ENCODE data around the gene CLIC6. TPM values are rescaled to one million over a fixed set of nuclear protein-coding genes. Genes with fewer than 3 reads are reported as not detected.

Gene CLIC6
- polyA plus RNA-seq, 3 donors = not detected

DNA sequence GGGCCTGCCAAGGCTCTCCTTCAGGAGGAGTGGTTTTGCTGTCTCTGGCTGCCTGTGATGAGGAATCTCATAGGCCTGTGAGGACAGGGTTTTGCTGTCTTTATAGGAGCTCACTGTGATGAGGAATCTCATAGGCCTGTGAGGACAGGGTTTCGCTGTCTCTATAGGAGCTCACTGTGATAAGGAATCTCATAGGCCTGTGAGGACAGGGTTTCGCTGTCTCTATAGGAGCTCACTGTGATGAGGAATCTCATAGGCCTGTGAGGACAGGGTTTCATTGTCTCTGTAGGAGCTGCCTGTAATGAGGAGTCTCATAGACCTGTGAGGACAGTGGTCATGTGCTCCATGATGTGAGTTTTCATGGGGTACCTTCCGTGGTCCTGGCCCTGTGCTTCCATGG, 29.0 kb downstream of the CLIC6 start:
- TF ChIP-seq, protein P1, sequence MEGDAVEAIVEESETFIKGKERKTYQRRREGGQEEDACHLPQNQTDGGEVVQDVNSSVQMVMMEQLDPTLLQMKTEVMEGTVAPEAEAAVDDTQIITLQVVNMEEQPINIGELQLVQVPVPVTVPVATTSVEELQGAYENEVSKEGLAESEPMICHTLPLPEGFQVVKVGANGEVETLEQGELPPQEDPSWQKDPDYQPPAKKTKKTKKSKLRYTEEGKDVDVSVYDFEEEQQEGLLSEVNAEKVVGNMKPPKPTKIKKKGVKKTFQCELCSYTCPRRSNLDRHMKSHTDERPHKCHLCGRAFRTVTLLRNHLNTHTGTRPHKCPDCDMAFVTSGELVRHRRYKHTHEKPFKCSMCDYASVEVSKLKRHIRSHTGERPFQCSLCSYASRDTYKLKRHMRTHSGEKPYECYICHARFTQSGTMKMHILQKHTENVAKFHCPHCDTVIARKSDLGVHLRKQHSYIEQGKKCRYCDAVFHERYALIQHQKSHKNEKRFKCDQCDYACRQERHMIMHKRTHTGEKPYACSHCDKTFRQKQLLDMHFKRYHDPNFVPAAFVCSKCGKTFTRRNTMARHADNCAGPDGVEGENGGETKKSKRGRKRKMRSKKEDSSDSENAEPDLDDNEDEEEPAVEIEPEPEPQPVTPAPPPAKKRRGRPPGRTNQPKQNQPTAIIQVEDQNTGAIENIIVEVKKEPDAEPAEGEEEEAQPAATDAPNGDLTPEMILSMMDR (IDR thresholded peaks at IDR 0.05) = no peak
- H3K27ac ChIP-seq (ENCODE audit: low read depth in 1 of 2, low read length in 2 of 2) = no peak overlapping the region
- no peaks in the 10 kb centered on the region for H3K4me1 Mint-ChIP-seq
- no peak overlapping the region for H3K27ac Mint-ChIP-seq
- no peaks in the 10 kb centered on the region for H3K4me1 ChIP-seq (ENCODE audit: control insufficient read depth in 1 of 2, insufficient read depth in 2 of 2, low read length in 2 of 2)
- peaks cover 0 to 7% (median 4%) of the 10 kb centered on the region in 3 donors for H3K27me3 Mint-ChIP-seq (ENCODE audit: low read depth in 3 of 3)
- DNase-seq = no peak
- no peaks in the 10 kb centered on the region for H3K79me2 ChIP-seq (ENCODE audit: insufficient read depth, low read length)
- intact Hi-C loops (cut with micrococcal nuclease) = no loop called here
- no peak overlapping the region for H3K9ac ChIP-seq (ENCODE audit: insufficient read depth, low read length, poor library complexity, severe bottlenecking)
- no peak overlapping the region for H3K4me2 ChIP-seq (replicated peaks; ENCODE audit: extremely low read depth, low read length, poor library complexity, severe bottlenecking)
- no peaks in the 10 kb centered on the region for H3K9me3 ChIP-seq (replicated peaks in 1 of 2; ENCODE audit: control insufficient read depth in 1 of 2, insufficient read depth in 1 of 2, low read length in 2 of 2)
- H3K27me3 ChIP-seq (ENCODE audit: control insufficient read depth in 2 of 2, insufficient read depth in 2 of 2, low read length in 2 of 2) = no peaks in the 10 kb centered on the region
- H4K20me1 ChIP-seq (ENCODE audit: insufficient read depth, low read length) = no peaks in the 10 kb centered on the region
- H3K36me3 ChIP-seq (replicated peaks in 1 of 2; ENCODE audit: control insufficient read depth in 1 of 2, insufficient read depth in 2 of 2, low read length in 2 of 2) = no peaks in the 10 kb centered on the region
- WGBS (ENCODE audit: insufficient coverage) = 95% methylated on average over 3 of the region's 3 CpGs
- H3K36me3 Mint-ChIP-seq = no peaks in the 10 kb centered on the region
- no peak overlapping the region for H2AFZ ChIP-seq (ENCODE audit: insufficient read depth, low read depth, low read length, poor library complexity, severe bottlenecking)
- peaks cover 2 to 9% (median 5%) of the 10 kb centered on the region in 7 donors for H3K9me3 Mint-ChIP-seq
- H3K4me3 ChIP-seq (replicated peaks in 1 of 3; ENCODE audit: low read depth in 2 of 3, low read length in 3 of 3) = no peak overlapping the region
- no peak overlapping the region for H3K4me3 Mint-ChIP-seq

DNA sequence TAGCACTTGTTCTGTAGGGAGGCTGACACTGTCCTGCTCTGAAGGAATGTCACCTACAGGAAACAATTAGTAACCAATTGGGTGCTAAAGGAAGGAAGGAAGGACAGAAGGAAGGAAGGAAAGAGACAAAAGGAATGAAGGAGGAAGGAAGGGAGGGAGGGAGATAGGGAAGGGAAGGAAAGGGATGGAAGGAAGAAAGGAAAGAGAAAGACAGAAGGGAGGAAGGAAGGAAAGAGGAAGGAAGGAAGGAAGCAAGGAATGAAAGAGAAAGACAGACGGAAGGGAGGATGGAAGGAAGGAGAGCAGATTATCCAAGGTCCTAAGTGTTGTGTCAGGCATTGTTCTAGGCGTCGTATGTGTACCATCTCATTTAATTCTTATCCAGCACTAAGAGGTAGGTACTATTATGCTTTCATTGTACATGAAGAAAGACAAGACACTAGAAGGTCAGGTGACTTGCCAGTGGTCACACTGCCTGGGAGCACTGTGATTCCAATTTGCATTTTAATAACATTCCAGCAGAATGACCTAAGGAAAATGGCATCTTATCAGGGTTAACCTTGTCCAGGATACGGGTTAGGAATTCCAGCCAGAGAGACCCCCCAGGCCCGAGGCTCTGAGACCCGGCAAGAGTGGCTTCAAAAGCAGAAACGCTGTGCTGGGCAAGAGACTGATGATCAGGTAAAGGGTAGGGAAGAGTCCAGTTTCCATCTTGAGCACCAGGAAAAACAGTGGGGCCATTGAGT, 29.6 kb downstream of the CLIC6 start:
- H3K27ac Mint-ChIP-seq = no peak overlapping the region
- H3K36me3 Mint-ChIP-seq = no peaks in the 10 kb centered on the region
- no peaks in the 10 kb centered on the region for H3K4me1 Mint-ChIP-seq
- peaks cover 0 to 7% (median 4%) of the 10 kb centered on the region in 3 donors for H3K27me3 Mint-ChIP-seq (ENCODE audit: low read depth in 3 of 3)
- no peak overlapping the region for H3K4me2 ChIP-seq (replicated peaks; ENCODE audit: extremely low read depth, low read length, poor library complexity, severe bottlenecking)
- no peak overlapping the region for H2AFZ ChIP-seq (ENCODE audit: insufficient read depth, low read depth, low read length, poor library complexity, severe bottlenecking)
- peaks cover 2 to 9% (median 5%) of the 10 kb centered on the region in 7 donors for H3K9me3 Mint-ChIP-seq
- H3K9ac ChIP-seq (ENCODE audit: insufficient read depth, low read length, poor library complexity, severe bottlenecking) = no peak overlapping the region
- H3K4me1 ChIP-seq (ENCODE audit: control insufficient read depth in 1 of 2, insufficient read depth in 2 of 2, low read length in 2 of 2) = no peaks in the 10 kb centered on the region
- no peaks in the 10 kb centered on the region for H3K79me2 ChIP-seq (ENCODE audit: insufficient read depth, low read length)
- DNase-seq = no peak
- 91% methylated on average over 4 of the region's 7 CpGs for WGBS (ENCODE audit: insufficient coverage)
- H3K27ac ChIP-seq (ENCODE audit: low read depth in 1 of 2, low read length in 2 of 2) = no peak overlapping the region
- no peaks in the 10 kb centered on the region for H3K9me3 ChIP-seq (replicated peaks in 1 of 2; ENCODE audit: control insufficient read depth in 1 of 2, insufficient read depth in 1 of 2, low read length in 2 of 2)
- TF ChIP-seq, protein P1 (IDR thresholded peaks at IDR 0.05) = no peak
- no peaks in the 10 kb centered on the region for H3K36me3 ChIP-seq (replicated peaks in 1 of 2; ENCODE audit: control insufficient read depth in 1 of 2, insufficient read depth in 2 of 2, low read length in 2 of 2)
- intact Hi-C loops (cut with micrococcal nuclease) = no loop called here
- no peak overlapping the region for H3K4me3 ChIP-seq (replicated peaks in 1 of 3; ENCODE audit: low read depth in 2 of 3, low read length in 3 of 3)
- H3K27me3 ChIP-seq (ENCODE audit: control insufficient read depth in 2 of 2, insufficient read depth in 2 of 2, low read length in 2 of 2) = no peaks in the 10 kb centered on the region
- H4K20me1 ChIP-seq (ENCODE audit: insufficient read depth, low read length) = no peaks in the 10 kb centered on the region
- H3K4me3 Mint-ChIP-seq = no peak overlapping the region
